ENCODE data around the gene ZNF319.

ZNF319 gene

GRCh38 chr16:58037365-58038057 lies 37.0 kb upstream of the ZNF319 start:
- DNase-seq (ENCODE audit: low read depth): no peak

- DNase-seq (ENCODE audit: low read depth): no peak
These were observed 36.5 kb upstream of the ZNF319 start for GRCh38 chr16:58036943-58037342.

DNA sequence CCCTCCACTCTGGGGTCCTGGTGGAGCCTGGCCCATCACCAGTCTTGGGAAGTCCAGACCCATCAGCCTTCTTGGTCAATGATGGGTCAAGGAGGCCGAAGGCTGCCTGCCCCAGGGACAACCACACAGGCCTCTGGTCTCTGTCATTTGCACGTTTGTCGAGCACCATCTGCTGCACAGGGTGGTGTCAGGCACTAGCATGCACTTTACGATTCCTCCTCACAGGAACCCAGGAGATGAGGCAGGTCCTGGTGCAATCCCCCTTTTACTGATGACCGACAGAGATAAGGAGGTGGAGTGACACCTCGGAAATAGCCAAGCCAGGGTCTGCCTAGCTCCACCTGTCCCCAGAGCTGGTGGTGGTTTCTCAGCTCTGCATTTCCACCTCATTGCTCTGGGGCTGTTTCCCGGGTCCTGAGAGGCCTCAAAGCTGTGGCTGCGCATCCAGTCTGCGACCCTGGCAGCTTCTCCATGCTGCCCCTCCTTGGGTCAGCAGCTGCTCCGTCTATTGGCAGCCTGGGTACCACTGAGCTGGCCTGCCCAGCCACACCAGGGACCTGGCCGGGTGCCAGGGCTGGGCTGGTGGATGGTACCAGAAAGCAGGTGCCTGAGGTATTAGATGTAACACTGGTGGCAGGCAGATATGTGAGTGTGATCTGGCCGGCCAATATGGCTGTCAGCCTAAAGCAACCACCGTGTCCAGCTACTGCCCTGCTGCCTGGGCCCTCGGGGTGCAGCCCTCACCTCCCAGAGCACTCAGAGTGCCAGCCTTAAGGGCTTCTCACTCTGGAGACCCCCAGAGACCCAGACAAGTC lies 35.1 kb upstream of the ZNF319 start:
- DNase-seq (ENCODE audit: low read depth): no peak

DNA sequence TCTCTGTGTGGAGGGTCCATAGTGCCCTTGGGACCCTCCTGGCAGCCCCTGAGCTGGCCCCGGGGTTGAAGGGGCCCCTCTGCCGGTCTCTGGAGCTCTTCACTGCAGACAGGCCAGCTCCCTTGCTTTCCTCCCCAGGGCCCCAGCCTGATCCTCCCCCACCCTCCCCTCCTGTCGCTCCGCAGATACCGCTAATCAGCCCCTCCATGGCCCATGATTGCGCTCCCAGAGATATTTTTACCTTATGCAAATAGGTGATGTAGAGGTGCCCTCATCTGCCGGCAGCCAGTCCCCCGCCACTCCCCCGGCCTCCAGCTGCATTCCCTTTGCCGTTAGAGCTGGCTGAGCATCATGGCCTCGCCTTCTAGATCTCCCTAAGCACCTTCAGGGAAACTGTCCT lies 34.3 kb upstream of the ZNF319 start:
- DNase-seq (ENCODE audit: low read depth): no peak

- DNase-seq (ENCODE audit: low read depth): no peak
These were observed 33.7 kb upstream of the ZNF319 start for GRCh38 chr16:58034128-58034685.

- DNase-seq (ENCODE audit: low read depth): no peak
These were observed 32.3 kb upstream of the ZNF319 start for GRCh38 chr16:58032710-58033293.

DNA sequence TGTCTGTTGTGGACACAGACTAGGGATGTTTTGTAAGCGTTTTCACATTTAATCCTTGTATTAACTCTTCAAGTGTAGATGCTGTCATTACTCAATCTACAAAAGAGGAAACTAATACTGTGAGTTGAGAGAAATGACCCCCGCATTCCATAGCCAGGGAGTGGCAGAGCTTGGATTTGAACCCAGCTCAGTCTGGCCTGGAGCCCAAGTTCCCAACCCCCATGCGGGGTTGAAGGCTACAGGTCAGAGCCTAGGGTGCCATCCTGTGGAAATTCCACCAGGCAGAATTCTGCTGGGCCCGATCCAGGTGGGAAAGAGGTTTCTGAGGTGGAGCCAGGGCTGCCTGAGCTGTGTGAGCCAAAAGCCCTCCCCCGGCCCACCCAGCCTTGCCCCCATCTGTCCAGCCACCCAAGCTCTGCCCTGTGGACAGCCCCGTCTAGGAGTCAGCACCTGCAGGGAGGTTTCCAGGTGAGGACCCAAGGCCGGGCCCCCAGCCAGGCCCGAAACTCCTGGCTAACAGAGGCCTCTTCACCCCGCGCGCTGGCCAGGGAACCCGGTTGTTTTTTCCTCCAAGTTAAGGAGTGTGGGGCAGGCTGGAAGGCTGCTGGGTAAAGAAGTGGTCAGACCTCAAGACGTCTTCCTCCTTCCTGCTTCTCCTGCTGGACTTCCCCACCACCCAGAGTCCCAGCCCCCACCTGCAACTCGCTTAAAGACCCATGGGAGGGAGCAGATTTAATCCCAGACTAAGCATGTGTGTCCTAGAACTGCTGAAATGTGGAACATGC lies 30.7 kb upstream of the ZNF319 start:
- no peak for DNase-seq (ENCODE audit: low read depth)

DNA sequence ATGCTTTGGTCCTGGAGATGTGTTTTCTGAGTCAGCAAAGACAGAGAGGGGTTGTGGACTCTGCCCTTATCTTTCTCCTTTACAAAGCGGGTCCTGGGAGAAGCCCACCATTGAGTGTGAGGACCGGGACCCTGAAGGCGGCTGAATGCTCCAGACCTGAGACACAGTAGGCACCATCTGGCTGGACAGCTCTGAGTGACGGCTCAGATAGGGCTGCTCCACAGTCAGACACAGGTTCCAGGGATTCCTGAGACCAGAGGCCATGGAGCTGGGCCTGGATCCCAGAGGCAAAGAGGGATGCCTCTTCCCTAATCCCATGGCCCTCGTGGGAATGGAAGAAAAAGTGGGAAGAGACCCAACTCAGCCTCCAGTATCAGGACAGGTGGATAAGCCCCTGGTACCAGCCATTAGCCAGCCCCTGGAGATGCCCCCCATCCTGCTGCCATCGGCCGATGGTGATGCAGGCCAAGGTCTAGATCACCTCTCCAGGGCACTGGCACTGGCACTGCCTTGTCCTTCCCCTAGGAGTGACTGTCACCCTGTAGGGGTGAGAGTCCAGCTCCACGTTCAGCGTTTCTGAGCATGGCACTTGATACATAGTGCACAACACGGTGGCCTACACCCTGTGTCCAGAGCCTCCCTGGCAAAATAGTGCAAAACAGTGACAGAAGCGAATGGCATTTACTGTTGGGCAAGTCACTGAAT lies 29.8 kb upstream of the ZNF319 start:
- no peak for DNase-seq (ENCODE audit: low read depth)

- DNase-seq (ENCODE audit: low read depth): no peak
These were observed 28.9 kb upstream of the ZNF319 start for GRCh38 chr16:58029410-58029809.

GRCh38 chr16:58028541-58029070 lies 28.1 kb upstream of the ZNF319 start:
- DNase-seq (ENCODE audit: low read depth): no peak

DNA sequence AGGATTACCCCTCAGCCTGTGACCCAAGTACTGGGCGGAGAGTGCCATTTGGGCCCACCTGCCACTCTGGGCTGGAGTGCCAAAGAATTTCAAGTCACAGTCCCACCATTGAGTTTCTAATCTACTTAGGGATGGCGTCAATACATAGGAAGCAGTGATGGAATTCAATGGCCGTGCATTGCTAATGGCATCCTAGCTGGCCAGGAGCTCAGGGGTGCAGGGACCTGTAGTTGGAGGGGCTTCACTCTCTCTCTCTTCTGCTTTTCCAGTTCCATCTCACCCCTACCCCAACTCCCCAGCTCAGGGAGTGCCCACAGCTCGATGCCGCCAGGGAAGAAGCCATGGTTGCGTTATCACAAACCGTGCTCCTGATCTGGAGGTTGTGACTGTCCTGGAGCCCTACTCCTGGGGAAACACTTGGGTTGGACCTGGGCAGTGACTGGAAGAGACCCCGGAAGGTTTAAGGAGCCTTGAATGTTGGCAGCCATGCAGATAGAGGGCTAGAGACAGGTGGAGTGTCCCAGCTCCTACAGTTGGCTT lies 27.5 kb upstream of the ZNF319 start:
- DNase-seq (ENCODE audit: low read depth): no peak

DNA sequence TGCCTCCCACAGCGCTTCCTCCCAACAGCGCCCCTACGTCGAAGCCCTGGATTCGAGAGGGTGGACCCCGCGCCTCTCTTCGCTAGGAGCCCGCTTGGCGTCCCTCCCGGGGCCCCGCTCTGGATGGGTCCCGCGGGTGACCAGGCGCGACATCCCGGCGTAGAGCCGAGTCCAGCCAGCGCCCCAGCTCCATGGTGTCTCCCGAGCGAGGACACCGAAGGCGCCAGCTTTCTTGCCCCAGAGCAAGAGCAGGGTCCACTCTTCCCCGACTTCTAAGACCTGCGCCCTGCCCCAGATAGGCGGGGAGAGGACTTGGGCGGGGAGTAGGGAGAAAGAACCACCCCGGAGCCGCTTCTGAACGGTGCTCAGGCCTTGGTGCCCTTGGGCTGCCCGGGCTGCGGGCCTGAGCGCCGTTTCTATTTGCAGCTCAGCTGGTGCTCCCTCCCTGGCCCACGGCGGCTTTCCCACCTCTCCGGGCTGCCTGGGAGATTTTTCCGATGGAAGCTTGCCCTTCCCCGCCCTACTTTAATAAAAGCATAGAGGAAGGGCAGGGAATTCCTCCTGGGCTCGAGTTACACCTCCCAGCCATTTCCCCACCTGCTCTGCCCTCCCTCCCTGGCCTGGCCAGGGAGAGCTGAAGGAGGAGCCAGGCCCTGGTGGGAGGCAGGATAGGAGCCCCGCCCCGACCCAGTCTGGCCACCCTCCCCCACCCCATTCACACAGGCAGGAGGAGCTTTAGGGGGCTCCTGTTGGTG lies 26.9 kb upstream of the ZNF319 start:
- no peak for DNase-seq (ENCODE audit: low read depth)

DNA sequence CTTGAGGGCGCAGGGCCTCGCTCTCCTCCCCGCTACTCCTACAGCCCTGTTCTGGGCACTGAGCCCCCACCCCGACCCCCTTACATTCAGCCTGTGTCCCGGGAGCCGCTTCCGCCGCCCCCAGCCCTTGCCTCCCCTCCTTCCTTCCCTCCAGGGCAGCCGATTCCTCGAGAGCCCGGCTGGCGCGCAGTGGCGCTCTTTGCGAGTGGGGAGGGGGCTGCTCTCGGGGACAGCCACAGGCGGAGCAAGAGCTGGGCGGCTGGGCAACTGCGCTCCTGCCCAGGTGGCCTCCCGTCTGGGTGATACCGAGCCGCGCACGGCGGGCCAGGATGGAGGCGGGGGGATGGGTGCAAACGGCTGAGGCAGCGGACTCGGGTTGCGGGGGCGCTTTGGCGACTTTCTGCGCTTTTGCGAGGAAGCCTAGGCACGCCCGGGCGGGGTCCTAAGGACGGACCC lies 26.3 kb upstream of the ZNF319 start:
- DNase-seq (ENCODE audit: low read depth): no peak

DNA sequence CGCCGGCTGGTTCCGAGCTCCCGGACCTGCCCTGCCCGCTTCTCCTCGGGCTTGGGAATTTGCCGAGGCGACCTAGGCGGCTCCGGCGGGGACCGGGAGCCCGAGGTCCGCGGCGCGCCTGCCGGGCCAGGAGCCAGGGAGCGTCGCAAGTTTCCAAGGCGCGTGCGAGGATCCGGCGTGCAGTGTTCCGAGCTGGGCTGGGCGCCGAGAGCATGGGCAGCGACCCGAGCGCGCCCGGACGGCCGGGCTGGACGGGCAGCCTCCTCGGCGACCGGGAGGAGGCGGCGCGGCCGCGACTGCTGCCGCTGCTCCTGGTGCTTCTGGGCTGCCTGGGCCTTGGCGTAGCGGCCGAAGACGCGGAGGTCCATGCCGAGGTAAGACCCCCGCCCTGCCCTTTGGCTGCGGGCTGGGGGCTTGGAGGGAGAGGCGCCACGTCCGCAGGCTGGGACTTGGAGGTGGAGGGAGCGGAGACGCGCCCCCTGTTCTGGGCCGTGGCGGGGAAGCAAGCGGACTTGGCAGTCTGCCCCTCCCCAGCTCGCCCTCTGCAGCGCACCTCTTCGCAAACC lies 25.8 kb upstream of the ZNF319 start:
- no peak for DNase-seq (ENCODE audit: low read depth)

GRCh38 chr16:58025351-58026138 lies 25.1 kb upstream of the ZNF319 start, which contains the start of gene MMP15:
Gene MMP15 (plus strand): TSS chr16:58025754. CDS start chr16:58026351, 597 bp downstream.
- DNase-seq (ENCODE audit: low read depth): no peak

- no peak for DNase-seq (ENCODE audit: low read depth)
These were observed 24.2 kb upstream of the ZNF319 start for GRCh38 chr16:58024486-58025350.

DNA sequence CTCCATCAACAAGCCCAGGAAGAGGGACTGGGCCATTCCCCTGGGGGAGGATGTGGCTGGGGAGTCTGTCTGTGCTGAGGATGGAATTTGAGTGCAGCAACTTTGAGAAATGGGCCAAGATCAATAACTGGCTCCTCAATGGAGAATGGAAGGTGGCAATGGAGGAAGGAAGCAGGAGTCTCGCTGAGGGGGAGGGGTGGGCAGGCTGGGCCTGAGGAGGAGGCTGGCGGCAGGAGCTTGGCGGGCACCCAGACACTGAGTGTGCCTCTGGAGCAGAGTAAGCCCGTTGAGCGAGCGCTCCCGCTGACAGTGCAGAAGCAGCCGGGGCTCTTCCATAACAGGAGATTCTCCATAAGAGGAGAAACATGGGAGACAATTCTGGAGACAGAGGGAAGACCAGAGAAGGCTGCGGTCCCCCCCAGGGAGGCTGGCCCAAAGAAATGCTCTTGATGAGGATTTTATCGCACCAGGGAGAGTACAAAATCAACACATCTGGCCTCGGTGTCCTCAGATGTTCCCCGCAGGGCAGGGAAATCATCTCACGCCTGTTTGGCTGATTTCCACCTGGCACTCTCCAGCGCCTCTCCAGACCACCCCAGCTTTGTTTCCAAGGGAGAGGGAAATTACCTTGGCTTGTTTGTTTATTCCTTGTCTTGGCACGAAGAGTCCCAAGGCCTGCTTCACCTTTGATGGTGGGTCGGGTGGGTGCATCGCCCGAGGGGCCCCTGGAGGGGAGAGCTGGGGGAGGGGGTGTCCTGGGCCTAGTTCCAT lies 22.3 kb upstream of the ZNF319 start:
- DNase-seq (ENCODE audit: low read depth): no peak
